MM.1S (cell line): Measurements from ENCODE around the gene KCNMA1.

Experiments
- EZH2 ChIP-seq: fragments of 300-600 bp; sonication (generic); optimal IDR thresholded peaks from 2 replicates; pipeline ENCODE3; 2017; ENCODE audit warnings: low read depth, mild to moderate bottlenecking, antibody characterized with exemption, low read length, mixed read lengths
- TF ChIP-seq, protein P1 (sequence below): fragments of 300-600 bp; sonication (generic); IDR thresholded peaks from 2 replicates; pipeline ENCODE4 v1.5.1; 2016; ENCODE audit warnings: antibody characterized with exemption, low read length, mixed read lengths

DNA sequence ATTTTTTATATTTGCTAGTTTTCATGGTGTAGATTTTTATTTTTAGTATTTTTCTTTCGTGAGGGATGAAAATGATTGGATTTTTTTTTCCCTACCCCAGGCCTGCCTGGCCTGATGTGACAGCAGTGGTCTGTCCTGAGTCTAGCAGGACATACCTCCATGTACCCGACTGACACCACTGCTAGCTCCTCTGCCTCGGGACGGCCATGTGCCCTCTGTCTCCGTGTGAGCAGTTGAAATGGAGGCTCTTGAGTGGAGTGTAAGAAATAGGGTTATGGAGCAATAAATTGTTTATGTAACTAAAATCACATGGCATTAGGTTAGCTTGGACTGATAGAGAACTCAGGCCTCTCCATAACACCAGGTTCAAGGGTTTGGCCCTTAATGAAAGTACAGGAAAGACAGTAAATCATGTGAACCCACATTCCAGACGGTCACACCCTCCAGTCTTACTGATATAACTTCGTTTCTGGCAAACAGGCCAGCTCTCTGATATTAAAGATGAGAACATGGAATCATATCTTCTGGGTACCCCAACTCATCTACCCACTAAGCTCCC is 734.1 kb downstream of the KCNMA1 start:
- TF ChIP-seq, protein P1, sequence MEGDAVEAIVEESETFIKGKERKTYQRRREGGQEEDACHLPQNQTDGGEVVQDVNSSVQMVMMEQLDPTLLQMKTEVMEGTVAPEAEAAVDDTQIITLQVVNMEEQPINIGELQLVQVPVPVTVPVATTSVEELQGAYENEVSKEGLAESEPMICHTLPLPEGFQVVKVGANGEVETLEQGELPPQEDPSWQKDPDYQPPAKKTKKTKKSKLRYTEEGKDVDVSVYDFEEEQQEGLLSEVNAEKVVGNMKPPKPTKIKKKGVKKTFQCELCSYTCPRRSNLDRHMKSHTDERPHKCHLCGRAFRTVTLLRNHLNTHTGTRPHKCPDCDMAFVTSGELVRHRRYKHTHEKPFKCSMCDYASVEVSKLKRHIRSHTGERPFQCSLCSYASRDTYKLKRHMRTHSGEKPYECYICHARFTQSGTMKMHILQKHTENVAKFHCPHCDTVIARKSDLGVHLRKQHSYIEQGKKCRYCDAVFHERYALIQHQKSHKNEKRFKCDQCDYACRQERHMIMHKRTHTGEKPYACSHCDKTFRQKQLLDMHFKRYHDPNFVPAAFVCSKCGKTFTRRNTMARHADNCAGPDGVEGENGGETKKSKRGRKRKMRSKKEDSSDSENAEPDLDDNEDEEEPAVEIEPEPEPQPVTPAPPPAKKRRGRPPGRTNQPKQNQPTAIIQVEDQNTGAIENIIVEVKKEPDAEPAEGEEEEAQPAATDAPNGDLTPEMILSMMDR = no peak
- no peak for TF ChIP-seq EZH2
